GM21576 (cell line): ENCODE results near the gene ATG13.
"Not testable (repeated sequence)": the region's sequence is repeated elsewhere in the genome, so short reads cannot be mapped to it uniquely, and the experiment has no call there.

Experiments used
- ATAC-seq: cut with Tn5 transposase; IDR thresholded peaks from one replicate; pipeline ENCODE4 v1.9.1; 2021; ENCODE audit warnings: mild to moderate bottlenecking, moderate library complexity; ENCODE audit not compliant: unreplicated experiment

Gene ATG13

GRCh38 chr11:46617134-46617971, at the start of gene ATG13, which contains the start of gene HARBI1:
Gene ATG13 (plus strand): TSS chr11:46617553. CDS start chr11:46644292, 26,739 bp downstream.
Gene HARBI1 (minus strand): TSS chr11:46617227. CDS start chr11:46616237, 990 bp downstream.
- ATAC-seq: peak; percentile 88

- no peak for ATAC-seq
These were observed 46.5 kb upstream of the ATG13 start for GRCh38 chr11:46570790-46571398.

DNA sequence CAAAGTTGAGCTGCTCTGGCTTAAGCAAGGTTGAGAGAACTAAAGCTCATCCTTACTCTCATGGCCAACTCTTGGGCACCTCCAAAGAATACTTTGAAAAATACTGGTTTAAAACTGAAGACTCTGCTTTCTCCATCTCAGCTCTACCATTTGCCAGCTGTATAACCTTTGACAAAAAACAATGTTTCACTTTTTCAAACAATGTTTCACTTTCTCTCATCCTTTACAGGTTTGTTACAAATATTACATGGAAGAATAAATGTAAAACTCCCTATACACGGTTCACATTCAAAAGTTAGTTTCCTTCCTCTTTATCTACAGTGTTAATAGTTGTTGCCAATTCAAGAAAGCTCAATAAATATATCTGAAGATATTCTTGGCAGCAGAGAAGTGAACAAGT, 42.7 kb upstream of the ATG13 start:
- ATAC-seq: no peak

- no peak for ATAC-seq
These were observed 40.3 kb upstream of the ATG13 start for GRCh38 chr11:46577058-46577457.

DNA sequence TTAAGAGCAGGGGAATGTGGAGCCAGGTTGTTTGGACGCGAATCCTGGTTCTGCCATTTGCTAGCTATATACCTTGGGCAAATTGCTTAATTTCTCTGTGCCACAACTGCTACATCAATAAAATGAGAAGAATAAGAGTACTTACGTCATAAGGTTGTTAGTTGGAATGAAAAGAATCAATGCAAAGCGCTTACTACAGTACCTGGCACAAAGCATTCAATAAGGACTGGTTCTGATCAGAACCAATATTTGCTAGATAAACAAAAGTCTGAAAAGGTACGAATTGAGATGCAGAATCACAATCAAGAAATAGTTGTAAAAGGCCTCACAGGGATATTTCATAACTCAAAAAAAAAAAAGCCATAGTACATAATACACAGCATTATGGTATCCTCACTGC, 34.8 kb upstream of the ATG13 start:
- ATAC-seq: no peak

- not testable (repeated sequence) for ATAC-seq
These were observed 33.8 kb upstream of the ATG13 start for GRCh38 chr11:46583513-46583912.

- no peak for ATAC-seq
These were observed 29.2 kb upstream of the ATG13 start for GRCh38 chr11:46588131-46588530.

GRCh38 chr11:46588915-46589314, 28.4 kb upstream of the ATG13 start:
- ATAC-seq: no peak

- ATAC-seq: no peak
These were observed 26.4 kb upstream of the ATG13 start for GRCh38 chr11:46590740-46591605.

- peak; percentile 73 for ATAC-seq
These were observed 23.6 kb upstream of the ATG13 start, which contains the start of gene AMBRA1 for GRCh38 chr11:46593550-46594373. Gene AMBRA1 (minus strand): TSS chr11:46594023. CDS start chr11:46548380, 45,643 bp downstream.

GRCh38 chr11:46594374-46594700, 23.0 kb upstream of the ATG13 start:
- no peak for ATAC-seq

DNA sequence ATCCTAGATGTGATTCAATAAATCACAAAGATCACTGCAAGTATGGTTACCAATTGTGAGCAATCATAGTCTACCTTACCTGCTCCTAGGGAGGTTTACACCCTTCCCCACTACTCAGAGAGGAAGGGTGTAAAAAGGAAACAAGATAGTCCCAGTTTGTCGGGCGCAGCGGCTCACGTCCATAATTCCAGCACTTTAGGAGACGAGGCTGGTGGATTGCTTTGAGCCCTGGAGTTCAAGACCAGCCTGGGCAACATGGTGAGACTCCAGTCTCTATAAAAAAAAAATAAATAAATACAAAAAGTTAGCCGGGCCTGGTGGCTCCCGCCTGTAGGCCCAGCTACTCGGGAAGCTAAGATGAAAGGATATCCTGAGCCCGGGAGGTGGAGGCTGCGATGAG, 22.6 kb upstream of the ATG13 start:
- no peak for ATAC-seq

- no peak for ATAC-seq
These were observed 20.2 kb upstream of the ATG13 start for GRCh38 chr11:46597155-46597554.

DNA sequence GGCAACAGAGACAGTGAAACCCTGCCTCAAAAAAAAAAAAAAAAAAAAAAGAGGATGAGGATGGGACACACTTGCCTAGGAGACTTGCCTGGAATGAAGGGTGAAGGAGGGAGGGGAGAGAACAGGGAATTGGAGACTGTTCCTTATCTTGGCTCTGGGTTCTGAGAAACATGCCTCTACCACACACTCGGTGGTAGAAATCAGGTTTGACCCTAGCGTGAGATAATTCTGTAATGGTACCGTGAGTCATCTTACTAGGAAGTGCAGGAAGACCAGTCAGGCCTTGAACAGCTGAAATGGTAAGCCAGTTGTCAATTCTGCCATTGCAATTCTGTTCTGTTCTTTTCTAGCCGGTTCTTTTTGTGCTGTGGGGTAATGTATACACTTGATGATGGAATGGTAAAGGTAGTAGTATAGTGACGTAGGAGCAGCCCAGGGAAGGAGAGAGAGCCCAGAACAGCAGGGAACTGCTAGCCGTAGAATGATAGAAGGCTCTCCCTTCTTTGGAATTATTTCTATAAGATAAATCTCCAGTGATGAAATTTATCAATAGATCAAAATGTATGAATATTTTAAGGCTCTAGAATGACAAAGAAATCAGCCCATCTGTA, 19.6 kb upstream of the ATG13 start:
- no peak for ATAC-seq

DNA sequence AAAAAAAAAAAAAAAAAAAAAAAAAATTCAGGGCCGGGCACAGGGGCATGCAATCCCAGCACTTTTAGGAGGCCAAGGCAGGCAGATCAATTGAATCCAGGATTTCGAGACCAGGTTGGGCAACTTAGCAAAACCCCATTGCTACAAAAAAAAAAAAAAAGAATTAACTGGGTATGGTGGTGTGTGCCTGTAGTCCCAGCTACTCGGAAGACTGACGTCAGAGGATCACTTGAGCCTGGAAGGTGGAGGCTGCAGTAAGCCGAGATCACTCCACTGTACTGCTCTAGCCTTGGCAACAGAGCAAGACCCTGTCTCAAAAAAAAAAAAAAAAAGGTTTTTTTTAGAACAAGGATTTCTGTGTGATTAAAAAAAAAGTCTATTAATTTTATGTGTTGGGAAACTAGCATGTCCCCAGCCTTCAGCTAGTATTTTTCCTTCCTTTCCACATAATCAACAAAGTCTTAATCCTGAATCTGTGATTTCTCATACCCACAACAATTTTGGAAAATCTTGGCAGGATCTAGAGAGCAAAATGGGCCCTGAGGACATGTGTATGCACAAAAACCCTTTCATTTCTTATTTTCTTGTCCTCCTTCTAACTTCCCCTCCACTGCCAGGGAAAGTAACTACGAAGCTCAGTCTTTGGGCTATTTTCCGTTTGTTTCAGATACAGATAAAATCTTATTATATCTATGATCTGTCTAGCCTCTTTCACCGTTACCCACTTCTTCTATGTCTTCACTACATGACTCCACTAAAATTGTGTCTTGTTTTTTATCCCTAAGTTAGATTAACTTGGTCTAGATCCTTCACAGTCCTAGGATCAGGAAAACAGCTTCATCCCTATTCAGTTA, 17.8 kb upstream of the ATG13 start:
- ATAC-seq: no peak

- no peak for ATAC-seq
These were observed 17.0 kb upstream of the ATG13 start for GRCh38 chr11:46600194-46600960.

- ATAC-seq: no peak
These were observed 16.2 kb upstream of the ATG13 start for GRCh38 chr11:46601129-46601528.

- ATAC-seq: no peak
These were observed 13.5 kb upstream of the ATG13 start for GRCh38 chr11:46603704-46604308.
